GM21515 (cell line): ENCODE measurements around the gene IFT27.

Source experiments
- ATAC-seq: cut with Tn5 transposase; IDR thresholded peaks from one replicate; pipeline ENCODE4 v1.9.1; 2021; ENCODE audit not compliant: unreplicated experiment

Gene IFT27, protein sequence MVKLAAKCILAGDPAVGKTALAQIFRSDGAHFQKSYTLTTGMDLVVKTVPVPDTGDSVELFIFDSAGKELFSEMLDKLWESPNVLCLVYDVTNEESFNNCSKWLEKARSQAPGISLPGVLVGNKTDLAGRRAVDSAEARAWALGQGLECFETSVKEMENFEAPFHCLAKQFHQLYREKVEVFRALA

DNA sequence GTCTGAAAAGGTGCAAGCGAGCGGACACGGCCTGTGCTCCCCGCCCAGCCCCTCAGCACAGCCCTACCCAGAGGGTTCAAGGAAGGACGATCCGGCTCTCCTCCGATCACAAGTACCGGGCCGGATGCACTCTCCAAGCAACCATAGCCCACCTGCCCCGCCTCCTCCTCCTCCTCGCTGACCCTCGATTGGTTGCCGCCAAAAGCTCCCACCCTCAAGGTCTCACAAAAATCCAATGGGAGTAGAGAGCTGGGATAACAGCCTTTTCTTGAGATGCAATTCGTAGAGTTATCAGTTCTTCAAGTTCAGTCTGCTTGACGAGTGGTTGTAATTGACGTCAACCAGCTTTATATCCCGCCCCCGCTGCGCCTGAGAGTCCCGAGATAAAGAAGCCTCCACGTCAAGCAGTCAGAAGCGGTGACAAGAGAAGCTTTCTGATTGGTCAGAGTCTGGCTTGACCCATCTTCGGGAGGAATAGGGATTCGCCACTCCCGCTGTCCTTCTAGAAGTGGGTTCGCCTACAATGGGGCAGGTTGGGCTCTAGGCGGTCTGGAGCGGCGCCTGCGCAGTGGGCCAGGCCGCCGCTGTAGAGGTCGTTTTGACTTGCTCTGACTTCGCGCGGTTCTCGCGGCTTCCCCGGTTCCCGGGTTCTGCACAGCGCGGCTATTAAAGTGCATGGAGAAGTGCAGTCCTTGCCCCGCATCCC lies at the start of gene IFT27:
Gene IFT27 (minus strand): TSS at position 156 of the 706 bp plus-strand sequence. CDS start 412 bp downstream, outside the sequence.
- peak; percentile 88 for ATAC-seq

DNA sequence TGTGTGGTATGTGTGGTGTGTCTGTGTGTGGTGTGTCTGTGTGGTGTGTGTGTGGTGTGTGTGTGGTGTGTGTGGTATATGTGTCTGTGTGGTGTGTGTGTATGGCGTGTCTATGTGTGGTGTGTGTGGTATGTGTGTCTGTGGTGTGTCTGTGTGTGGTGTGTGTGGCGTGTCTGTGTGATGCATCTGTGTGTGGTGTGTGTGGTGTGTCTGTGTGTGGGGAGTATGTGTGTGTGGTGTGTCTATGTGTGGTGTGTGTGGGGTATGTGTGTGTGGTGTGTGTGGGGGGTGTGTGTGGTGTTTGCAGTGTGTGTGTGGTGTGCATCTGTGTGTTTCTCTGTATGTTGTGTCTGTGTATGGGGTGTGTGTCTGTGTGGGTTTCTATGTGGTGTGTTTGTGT lies 48.7 kb upstream of the IFT27 start:
- ATAC-seq: no peak

DNA sequence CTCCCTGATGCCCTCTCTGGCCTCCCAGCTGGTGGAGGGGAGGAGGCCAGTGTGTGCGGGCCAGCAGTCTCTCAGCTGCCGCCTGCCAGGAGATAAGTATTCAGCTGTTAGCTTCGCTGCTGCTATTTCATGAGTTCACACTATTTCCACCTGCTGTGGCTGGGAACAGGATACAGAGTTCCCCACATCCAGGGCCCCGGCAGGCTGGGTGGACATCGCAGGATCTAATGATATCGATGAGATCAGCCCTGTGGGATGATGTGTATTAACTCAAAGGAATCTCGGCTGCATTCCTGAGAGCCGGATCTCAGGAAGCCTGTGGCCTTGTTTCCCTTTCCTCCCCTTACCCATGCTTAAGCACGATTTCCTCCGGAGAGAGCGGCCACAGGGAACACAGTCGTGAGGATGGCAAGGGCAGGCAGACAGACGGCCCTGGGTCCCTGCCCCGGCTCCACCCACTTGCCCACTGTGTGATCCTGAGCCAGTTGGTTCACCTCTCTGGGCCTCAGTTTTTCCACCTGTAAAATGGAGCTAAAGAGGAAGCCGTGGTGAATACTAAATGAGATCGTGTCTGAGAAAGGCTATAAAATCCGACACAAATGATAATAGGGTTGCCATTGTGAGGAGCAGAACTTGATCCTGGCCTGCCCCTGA lies 47.4 kb upstream of the IFT27 start:
- no peak for ATAC-seq

DNA sequence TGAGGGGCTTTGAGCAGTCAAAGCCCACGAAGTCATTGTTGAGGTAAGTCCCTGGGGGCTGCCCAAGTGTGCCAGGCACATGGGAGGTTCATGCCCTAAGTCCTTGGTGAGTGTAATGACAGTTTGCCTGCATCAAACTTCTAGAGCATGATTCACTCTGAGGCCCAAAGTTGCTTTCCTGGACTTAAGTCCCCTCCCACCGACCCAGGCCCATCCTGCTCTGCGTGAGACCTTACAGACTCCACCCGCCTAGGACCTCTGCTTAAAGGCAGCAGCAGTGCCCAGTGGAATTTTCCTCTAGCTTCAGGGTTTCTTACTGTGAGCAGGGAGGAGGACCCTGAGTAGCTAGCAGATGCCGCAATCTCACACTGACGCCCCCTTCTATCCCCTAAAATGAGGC lies 46.7 kb upstream of the IFT27 start:
- ATAC-seq: no peak

DNA sequence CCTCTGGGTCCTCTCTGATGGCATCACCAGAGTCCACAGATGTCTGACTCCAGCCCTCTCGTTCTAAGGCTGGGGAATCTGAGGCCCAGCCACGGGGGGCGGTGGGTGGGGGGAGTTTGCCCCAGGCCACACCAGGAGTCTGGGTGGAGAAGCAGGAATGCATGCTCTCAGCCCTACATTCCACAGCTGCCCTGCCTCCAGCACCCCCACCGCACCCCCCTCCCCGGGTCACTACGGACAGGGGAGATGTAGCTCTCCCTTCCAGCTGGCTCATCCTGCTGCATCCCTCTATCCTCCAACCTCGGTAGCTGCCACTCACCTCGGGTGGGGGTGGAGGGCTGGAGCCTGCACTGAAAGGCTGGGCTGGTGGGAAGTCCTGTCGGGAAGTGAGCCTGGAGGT lies 43.2 kb upstream of the IFT27 start:
- no peak for ATAC-seq

DNA sequence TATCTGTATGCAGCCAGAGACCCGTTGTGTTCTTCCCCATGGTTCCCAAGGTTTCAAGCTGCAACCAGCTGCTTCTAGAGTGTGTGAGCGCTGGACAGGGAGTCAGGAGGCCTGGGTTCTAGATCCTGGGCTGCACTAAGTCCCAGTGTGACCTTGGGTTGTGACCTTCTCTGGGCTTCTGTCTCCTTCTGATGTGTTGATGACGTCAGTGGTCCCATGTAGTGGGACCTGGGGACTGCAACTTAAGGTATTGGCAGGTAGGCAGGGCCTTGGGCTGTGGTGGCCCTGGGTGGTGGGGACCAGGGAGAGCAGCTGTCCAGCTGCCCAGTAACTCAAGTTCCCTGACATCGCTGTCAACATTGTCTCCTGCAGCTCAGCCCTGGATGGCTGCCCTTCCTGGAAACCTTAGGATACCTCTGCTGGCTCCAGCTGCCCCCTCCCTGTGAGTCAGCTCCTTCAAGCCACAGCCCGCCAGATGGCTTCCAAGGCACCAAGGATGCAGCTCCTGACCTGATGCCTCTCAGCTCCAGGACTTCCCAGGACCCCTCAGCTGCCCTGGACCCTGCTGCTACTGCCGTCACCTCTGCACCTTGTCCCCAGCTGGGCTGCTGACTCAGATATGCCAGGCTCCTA lies 42.2 kb upstream of the IFT27 start:
- ATAC-seq: no peak

DNA sequence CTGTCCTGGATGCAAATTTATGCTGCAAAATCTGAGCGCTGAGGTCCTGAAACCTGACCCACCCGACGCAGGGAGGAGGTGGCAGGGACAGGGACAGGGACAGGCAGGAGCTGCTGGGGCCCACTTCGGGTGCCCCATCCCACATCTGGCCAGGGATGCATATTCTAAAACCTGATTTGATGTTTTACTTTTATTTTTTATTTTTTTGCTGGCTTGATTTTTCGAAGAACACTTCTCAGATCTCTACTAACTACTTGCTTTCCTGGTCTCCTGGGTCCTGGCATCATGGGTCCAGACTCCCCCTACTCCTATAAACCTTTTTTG lies 41.6 kb upstream of the IFT27 start:
- ATAC-seq: no peak

DNA sequence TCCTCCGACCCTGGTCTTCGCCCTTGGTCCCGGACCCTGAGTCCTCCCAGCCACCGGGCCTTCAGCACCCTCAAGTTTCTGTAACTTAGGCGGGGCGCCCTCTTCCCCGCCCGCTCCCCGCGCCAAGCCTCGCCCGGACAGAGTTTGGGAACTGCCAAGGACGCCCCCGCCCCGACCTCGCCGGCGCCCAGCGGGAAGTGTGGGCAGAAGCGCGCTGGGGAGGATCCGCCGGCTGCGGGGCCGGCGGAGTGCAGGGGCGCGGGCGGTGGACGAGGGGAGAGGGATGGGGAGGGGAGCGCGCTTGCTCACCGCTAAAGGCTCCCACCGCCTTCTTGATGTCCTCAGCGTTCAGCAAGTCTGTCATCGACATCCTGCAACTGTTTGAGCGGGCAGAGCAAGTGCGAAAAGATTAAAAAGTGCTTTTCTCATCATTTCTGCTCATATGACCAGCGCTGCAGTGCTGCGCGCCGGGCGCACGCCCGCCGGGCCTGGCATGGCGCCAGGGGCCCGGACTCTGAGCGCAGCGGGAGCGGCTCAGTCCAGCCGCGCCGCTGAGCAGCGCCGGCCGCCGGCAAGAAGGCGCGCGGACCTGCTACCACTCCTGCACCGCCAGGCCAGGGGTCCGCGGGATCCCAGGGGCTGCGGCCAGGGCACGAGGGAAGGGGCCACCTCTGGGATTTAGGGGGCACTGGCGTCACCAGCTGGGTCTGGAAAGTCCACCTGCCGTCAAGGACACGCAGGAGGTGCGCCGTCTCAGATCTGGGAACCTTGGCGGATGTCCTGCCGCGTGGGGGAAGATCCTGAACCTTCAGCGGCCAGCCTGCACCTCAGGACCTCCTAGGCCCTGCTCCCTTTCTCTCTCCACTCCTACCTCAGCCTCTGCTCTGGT lies 41.0 kb upstream of the IFT27 start, which contains the start of gene PVALB:
Gene PVALB (minus strand): TSS at position 400 of the 889 bp plus-strand sequence. CDS start 30 bp downstream, at position 370.
- ATAC-seq: no peak

DNA sequence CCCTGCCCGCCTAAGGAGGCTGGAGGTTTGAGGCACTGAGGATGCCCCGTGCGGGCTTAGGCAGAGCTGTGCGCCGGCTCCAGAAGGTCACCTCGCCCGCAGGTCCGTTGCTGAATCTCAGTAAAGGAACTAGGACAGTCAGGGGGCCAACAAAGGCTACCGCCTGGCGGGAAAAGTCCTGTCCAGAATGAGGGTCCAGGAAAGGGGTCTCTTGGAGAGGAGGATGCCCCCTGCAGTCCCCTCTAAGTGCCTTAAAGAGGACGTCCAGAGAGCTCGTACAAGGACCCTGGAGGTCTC lies 40.4 kb upstream of the IFT27 start:
- ATAC-seq: no peak

DNA sequence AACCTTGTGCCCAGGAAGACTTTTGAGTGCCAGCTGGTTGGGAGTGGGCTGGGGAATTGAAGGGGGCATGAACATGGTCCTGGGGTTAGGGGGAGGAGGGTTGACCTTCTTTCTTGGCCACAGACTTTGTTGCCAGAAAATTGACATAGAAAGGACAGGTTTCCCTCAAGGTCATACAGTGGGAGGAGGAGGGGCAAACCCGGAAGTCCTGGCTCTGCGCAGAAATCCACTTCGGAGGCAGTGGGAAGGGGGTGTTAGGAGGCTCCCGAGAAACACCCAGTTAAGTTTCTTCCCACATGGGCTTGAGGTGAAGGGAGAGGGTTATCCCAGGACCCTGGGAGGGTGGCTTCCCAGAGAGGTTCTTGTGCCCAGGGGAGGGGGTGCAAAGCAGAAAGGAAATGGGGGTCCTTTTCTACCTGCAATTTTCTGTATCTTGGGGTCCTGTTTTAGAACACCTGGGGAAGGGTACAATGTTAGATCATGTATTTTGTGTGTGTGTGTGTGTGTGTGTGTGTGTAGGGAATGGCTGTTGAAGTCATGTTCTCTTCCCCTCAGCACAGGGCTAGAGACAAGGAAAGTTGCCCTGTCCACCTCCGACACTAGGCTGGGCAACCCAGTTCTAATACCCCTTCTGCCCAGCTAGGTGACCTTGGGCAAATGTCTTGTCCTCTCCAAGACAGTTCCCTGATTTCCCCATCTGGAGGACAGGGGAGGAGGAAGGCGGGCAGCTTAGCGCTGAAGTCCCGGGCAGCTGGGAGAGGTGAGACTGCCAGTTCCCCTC lies 39.8 kb upstream of the IFT27 start:
- no peak for ATAC-seq

DNA sequence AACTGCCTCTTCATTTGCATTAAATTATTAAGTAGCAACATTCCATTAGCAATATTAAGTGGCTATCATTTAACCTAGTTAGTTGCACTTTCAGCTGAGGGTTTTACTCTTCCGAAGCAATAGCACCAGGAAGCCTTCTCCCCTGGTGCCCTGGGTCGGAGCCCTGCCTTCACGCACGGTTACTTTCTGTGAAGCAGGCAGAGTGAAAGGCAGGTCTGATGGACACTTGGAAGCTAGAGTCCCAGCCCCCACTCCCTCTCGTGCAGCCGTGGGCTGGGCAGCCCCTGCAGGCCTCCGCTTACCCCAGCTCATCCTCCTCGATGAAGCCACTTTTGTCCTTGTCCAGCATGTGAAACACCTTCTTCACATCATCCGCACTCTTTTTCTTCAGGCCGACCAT lies 38.9 kb upstream of the IFT27 start:
- ATAC-seq: no peak

DNA sequence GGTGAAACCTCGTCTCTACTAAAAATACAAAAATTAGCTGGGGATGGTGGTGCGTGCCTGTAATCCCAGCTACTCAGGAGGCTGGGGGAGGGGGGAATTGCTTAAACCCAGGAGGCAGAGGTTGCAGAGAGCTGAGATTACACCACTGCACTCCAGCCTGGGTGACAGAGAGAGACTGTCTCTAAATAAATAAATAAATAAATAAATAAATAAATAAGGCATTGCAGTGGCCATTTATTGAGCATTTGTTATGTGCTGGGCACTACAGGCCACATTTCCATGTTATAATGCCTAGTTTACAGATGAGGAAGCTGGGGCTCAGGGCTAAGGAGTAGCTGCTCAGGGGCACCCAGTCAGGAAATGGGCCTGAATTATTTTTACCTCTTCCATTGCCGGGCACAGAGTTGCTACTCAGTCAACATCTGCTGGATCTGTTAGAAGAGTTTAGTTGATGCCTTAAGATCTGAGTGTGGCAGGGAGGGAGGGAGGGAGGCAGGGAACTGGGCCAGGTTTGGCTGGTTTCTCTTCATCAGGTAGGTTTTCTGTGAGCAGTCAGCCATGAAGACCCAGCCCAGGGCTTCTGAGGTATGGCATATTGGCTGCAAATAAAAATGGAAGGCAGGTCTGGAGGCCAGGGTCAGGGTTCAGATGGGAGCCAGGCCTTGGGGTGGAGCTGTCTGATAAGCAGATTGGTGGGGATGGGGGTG lies 35.3 kb upstream of the IFT27 start:
- ATAC-seq: no peak

DNA sequence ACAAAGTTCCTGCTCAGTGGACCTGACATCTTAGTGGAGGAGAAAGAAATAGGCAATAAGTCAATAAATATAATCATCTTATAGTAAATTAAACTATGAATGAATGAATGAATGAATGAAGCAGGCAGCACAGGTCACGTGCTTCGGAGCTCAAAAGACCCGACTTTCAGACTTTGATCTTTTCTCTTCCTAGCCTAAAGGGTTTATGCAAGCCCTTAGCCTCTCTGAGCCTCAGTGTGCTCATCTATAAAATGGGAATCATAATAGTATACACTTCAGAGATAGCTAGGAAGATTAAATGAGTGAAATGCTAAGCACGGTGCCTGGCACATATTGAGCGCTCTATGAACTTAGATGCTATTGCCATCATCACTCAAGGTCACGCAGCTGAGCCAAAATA lies 33.4 kb upstream of the IFT27 start:
- ATAC-seq: no peak

DNA sequence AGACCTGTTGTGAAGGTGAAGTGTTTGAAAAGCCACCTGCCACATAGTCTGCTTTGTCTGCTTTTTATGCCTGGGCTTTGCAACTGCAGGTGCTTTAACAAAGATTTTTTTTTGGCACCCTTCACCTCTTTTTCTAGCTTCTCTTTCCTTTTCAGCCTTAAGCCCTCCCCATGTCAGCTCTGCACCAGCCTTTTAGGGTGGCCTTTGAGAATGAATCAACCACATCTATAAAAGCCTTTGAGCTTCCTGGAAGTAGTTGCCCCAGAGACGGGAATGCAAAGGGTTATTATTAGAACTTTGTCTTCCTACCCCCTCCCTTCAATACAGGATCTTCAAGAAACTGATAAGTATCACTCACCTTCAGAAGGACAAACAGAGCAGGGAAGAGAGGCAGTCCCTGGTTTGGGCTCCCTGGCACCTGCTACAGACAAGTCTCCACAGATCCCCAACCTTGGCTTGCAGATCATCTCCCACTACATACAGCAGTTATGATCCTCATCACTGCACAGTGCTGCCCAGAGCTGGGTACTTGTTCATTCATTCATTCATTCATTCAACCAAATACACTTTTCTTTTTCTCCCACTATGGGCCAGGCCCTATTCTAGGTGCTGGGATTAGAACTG lies 32.9 kb upstream of the IFT27 start:
- ATAC-seq: no peak

DNA sequence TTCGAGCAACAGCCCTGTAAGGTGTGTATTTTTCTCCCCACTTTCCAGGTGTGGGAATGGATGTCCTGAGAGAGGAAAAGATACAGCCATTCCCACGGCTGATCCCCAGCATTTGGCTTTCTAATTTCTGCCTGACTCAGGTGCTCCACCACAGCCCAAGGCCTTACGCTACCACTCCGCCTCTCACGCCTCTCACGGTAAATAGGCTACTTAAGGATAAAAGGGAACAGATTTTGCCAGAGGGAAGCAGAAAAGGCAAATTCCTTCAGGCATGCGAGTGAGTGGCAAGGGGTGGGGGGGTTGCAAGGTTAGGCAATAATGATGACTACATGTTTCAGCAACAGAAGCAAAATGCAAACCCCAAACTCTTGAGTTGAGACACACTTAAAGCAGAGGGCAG lies 31.7 kb upstream of the IFT27 start:
- no peak for ATAC-seq

DNA sequence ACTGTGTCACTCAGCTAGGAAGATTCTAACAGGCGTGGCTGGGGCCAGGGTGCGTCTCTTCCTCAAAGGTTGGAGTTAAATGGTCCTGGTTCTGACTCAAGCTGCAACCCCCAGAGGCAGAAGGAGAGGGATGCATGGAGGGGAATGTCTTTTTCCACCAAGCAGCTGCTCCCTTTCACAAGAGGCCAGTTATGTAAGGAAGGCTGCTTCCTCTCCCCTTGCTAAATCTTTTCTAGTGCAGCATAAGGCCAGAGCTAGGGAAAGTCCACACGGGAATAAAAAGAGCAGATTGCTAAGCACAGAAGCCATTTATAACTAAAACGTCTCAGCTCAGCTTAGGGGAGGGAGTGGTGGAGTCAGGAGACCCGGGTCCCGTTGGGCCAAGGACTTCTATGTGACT lies 30.9 kb upstream of the IFT27 start:
- ATAC-seq: no peak

DNA sequence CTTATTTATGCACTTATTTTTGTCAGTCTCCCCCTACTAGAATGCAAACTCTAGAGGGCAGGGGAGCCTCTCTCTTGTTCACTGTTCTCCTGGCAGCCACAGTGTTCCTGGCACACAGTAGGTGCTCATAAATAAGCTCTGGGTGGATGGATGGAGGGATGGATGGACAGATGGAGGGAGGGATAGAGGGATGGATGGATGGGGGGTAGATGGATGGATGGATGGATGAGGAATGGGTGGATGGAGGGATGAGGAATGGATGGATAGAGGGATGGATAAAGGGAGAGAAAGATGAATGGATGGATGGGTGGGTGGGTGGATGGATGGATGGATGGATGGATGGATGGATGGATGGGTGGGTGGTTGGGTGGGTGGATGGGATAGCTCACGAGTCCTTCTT lies 27.4 kb upstream of the IFT27 start:
- ATAC-seq: no peak

DNA sequence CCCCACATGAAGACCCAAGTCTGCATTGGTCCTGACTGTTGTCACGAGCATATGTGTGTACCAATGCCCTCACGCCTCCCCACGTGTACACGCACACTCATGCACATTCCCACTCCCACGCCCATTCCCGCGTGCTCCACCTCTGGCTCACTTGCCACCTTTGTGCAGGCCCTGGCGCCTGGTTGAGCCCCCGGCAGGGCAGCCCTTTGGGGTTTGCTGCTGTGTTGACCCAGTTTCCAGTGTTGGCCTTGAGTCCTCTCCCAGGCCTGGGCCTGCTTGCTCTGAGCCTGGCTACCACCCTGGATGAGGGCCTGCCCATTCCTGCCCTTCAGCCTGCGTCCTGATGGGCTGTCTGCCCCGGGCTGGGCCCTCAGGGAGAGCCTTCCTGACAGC lies 22.8 kb upstream of the IFT27 start:
- ATAC-seq: no peak

DNA sequence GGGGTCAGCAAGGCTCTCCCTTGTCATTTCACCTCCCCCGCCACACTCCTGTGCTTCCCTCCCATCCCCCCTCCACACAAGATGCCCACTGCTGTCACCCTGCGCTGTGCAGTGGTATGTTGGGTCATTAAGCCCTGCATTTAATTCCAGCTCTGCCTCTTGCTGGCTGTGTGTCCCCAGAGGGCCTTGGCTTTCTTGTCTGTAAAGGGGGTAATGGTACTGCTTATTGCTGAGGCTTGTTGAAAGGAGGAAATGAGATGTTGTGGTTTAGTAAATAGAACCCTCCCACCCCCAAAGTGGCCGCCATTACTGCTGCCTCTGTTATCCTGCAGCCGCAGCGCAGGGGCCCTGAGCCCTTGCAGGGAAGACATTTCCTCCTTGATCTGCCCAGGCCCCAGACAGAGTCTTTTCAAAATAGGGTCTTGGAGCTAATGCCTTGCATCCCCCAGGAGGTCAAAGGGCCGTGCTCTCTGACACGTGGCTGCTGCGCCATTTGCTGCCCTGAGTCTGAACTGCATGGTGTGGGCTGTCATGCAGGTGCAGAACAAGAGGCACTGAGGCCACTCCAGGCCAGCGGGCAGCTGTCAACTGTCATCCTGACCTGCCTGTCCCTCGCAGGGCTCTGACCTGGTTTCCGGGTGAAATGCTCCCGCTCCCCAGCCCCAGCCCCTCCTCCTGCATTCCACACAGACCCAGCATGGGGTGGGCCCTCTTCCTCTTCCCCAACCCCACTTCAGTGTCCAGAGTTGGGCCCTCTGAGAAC lies 22.2 kb upstream of the IFT27 start:
- ATAC-seq: no peak
